CD4-positive, alpha-beta T cell treated with Interferon alpha-2 for 1 hour (primary cell): Measurements from ENCODE around the gene IFNLR1.

Experiments used
- DNase-seq, 2 donors: peaks; one replicate each; pipeline ENCODE4 v3.0.0-alpha.2; 2020 to 2022

The IFNLR1 gene

DNA sequence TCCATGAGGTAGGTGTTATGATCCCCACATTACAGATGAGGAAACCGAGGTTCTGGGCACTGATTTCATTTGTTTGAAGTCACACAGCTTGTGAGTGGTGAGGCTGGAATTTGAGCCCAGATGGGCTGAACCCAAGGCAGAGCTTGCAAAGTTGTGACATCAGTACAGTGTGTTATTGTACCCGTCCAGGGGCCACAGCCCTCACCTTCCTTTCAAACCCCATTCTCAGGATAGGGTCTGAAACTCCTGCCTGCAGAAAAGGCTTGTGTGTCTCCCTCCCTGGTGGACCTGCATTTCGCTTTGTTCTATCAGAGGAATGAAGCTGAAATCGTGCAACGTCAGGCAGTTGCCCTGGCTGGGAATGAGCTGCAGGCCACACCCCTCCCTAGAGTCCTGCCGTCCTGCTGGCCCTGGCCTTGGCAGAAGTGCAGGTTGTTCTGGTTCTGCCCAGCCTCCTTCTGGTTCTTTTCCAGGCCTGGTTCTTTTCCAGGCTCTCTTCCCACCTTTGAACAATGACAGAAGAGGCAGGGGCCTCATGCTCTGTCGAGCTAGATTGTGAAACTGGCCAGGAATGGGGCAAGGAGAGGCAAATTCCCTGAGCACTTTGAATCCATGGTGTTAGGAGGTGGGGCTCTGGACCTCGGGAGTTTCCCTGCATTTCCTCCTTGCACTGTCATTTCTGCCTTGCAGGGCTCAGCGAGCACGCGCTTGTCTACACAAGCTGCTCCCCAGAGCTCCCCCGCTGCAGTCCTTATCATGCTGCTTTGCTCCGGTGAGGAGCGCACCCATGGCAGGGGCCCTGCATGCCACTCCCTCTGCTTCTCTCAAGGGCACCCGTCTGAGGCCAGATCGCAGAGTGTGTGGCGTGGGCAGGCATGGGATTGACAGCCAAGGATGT, 67.0 kb downstream of the IFNLR1 start:
- no peak for DNase-seq

DNA sequence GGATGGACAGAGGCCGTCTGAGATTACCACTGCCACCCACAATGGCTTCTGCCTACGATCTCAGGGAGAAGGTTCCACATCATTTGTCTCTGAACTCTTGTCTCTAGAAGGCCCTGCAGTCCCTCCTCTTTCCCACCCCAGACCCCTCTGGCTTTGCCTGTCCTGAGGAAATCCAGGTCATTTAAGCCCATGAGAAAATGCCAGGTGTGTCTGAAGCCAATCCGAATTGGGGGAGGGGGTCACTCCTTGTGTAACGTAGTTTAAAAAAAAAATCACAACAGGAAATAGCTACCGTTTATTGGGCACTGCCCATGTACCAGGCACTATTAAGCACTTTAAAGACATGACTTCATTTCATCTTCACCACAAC, 67.6 kb downstream of the IFNLR1 start:
- no peak for DNase-seq

DNA sequence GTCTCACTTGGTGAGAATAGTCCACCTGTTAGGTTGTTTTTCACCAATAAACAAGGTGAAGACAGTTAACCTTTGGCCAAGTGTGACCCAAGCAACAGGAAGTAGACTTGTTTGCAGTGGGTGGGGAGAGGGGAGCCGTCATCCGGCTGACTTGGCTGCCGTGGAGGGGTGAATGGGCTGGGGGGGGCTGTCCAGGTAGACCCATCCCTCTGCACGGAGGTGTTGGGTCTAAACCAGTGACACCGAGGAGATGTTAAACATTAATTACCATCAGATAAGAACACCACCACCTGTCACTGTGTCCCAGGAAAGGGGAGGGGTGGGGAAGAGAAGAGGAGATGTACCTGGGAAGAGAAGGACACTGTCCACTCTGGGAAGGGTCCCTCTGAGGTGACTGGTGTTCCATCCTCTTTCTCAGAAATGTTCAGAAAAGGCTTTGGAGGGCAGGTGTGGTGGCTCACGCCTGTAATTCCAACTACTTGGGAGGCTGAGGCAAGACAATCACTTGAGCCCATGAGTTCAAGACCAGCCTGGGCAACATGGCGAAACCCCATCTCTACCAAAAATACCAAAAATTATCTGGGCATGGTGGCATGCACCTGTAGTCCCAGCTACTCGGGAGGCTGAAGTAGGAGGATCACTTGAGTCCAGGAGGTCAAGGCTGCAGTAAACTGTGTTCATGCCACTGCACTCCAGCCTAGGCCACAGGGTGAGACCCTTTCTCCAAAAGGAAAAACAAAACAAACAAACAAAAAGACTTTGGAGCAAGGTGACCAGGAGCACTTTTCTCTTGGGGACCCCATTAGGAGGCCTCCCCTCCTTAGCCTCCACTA, 68.5 kb downstream of the IFNLR1 start:
- DNase-seq: no peak

DNA sequence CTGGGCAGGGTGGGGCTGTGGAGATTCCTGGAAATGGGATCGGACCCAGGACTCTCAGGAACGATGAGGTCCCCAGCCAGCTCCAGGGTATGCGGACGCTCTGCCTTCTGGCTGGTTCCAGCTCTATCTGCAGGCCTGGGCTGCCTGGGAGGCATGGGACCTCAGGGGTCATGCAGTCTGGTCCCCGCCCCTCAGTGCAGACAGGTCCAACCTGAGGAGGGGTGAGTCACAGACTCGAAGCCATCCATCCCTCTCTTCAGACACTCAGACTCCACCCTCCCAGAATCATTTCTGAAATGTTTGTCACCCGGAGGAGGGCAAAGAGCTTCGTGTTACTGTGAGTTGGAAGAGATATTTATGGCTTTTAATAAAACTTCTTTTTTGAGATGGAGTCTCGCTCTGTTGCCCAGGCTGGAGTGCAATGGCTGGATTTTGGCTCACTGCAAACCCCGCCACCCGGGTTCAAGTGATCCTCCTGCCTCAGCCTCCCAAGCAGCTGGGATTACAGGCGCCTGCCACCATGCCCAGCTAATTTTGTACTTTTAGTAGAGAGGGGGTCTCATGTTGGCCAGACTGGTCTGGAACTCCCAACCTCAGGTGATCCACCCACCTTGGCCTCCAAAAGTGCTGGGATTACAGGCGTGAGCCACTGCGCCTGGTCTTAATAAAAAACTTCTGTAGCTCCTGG, 69.2 kb downstream of the IFNLR1 start:
- no peak for DNase-seq

DNA sequence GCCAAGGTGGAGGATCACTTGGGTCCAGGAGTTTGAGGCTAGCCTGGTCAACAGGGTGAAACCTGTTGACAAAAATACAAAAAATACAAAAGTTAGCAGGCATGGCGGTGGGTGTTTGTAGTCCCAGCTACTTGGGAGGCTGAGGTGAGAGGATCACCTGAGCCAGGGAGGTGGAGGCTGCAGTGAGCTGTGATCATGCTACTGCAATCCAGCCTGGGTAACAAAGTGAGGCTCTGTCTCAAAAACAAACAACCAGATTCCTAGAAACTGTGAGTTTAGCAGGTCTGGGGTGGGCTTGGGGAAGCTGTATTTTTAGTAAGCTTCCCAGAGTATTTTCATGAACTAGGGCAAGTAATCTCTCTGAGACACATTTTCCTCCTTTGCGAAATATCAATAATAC, 70.0 kb downstream of the IFNLR1 start:
- DNase-seq: no peak

DNA sequence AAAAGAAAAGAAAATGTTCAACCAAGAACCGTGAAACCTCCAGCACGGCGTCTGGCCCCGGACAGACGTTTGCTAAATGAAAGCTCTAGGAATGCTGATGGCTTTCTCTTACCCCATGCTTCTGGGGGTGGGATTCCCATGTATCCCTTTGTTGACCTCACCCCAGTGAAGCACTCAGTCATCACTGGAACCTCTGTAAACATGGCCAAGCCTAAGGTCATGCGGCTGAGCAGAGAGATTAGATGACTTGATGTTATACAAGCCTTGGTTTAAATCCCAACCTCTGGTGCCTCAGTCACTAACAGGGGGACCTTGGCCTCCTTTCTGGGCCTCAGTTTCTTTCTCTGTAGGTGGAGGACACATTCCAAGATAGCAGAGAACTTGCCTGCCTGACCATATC, 72.3 kb downstream of the IFNLR1 start:
- no peak for DNase-seq

DNA sequence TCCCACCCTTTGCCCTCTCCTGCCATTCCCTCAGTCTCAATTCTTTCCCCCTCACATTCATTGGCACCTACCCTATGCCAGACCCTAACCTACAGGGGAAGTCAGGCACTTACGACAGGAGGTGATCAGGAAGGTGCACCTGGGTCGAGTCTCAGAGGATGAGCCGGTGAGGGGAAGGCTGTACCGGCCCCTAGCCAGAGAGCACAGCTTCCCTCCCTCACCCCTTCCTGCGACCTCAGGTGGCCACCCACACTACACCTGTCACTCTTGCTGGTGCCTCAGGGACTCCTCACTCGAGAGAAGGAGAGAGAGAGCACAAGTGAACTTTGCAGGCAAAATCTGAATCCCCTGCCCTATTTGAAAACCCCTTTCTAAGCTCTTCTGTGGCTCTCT, 73.5 kb downstream of the IFNLR1 start:
- no peak for DNase-seq

DNA sequence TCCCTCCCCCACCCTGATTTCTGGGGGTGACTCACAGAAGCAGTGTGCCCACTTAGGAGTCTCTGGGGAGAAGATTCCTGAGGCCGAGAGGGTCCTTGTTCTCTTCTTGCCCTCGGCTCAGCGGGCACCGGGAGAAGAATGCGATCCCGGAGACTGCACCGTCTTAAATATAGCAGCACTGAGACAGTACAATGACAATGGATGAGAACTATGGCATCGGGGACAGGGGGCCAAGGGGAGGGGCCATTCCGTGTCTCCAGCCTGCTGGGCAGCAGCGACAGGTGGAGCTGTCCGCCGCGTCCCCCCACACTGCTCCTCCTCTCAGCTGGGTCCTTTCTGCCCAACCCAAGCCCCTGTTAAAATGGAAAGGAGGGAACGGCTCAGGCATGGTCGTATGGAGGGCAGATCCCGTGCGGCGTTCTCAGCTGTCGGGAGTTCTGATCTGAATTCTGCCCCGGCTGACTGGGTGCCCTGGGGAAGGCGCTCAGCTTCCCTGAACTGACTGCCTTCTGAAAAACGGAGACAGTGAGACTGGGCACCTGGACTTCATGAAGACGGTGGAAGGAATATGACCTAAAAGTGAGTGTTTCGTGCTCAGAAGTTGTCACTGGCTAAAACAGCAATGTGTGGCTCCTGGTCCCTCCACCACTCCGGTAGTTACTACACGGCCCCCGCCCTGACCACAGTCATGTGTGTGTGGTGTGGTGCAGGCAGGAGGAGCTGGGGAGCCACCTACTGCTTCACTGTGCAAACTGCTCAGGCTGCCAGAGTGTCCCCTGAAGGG, 74.9 kb downstream of the IFNLR1 start, which contains the start of gene MYOM3:
TSS of gene MYOM3 (minus strand) at position 140 of the 784 bp plus-strand sequence. CDS start 3,499 bp downstream, outside the sequence.
- DNase-seq: peak; percentile 32 to 43

DNA sequence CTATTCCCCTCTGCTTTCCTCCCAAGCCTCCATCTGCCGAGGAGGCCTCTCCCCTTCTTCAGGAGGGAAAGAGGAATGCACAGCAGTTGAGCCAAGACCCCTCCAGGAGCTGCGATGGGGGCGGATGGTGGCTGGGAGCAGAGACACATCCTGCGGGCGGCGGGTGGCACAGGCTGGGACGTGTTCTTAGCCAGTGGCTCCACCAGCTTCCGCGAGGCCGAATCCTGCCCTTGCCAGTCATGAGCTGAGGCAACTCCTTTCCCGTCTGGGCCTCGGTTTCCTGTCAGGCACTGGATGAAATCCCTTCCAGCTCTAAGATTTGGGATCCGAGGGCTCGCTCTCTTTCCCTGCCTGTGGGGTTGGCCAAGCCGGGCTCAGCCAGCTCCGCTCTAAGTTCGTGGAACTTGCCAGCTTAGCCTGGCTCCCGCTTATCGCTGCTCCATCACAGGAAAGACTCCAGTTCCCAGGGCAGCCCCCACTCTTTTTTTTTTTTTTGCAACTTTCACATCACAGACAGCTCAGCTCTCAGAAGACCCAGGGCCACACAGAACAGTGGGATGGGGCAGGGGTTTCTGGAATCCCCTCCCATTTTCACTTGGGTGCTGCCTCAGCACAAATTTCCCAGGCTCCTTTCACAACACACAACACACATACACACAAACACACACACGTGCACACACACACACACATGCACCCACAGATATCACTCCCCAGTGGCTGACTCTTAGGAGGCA, 75.7 kb downstream of the IFNLR1 start:
- no peak for DNase-seq

DNA sequence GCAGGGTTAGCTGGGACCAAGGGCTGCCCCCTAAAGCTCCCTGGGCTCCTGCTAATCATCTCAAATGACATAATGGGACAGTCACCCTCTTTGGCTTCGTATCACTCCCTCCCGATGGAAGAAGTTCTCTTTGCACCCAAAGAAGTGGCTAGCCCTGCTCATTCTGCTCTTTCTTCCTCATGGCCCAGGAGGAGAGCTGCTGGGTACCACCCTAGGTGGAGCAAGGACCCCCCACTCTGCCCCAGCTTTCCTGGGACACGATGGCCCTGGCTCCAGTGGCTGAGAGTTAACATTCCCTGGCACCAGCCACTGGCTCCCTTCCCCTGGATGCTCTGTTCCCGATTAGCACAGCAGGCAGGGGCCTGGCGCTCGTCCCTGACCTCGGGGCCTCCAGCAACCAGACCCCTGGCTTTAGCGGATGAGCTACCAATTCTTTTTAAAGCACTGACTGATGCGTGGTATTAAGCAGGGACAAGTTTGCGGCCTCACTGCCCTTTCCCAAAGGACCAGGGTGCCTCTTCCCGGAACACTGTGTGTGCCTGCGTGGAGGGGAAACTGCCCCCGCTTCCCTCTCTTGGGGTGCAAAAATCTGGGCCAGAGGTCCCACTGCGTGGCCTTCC, 76.3 kb downstream of the IFNLR1 start:
- no peak for DNase-seq

DNA sequence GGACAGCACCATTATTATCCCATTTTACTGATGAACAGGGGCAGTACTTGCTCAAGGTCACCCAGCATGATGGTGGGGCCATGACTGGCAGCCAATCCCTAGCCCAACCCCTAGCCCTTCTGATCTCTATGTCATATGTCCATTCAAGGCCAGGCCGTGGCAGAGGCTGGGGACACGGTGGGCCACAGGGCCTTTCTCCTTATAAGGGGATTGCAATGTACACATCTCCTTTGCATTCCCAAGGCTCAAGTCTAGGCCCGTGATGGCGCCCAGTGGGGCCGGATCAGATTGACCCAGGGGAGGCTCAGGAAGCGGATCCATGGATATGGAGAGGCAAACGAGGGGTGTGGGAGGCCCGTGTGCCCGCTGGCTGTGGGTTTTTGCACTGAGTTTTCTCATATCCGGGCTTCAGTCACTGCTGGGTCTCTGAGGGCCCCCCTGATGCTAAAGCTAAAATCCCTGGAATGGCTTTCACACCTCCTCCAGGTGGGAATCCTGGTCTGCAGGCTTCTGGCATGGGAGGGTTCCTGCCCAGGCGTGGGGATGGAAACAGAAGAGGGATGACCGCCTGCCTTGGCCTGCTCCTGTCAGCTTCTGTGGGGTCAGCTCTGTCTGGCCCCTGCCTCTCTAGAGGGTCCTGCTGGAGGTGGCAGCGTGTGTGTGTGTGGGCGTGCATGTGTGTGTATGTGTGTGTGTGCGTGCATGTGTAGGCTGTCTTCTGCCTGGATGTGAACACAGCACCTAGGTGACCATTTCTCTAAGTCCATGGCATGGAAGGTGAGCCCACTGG, 77.2 kb downstream of the IFNLR1 start:
- no peak for DNase-seq

DNA sequence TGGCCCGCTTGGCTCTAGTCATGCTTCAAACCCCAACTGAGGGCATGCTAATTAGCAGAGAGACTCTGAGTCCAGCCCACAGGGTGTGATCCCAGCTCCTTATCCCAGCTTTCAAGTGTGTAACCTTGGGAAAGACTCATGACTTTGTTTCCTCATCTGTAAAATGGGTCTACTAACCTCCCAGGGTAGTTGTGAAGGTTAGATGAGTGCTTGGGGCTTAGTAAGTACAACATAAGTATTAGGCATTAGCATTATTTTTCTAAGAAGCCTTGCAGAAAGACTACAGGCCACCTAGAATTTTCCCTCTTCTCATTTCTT, 78.0 kb downstream of the IFNLR1 start:
- no peak for DNase-seq

DNA sequence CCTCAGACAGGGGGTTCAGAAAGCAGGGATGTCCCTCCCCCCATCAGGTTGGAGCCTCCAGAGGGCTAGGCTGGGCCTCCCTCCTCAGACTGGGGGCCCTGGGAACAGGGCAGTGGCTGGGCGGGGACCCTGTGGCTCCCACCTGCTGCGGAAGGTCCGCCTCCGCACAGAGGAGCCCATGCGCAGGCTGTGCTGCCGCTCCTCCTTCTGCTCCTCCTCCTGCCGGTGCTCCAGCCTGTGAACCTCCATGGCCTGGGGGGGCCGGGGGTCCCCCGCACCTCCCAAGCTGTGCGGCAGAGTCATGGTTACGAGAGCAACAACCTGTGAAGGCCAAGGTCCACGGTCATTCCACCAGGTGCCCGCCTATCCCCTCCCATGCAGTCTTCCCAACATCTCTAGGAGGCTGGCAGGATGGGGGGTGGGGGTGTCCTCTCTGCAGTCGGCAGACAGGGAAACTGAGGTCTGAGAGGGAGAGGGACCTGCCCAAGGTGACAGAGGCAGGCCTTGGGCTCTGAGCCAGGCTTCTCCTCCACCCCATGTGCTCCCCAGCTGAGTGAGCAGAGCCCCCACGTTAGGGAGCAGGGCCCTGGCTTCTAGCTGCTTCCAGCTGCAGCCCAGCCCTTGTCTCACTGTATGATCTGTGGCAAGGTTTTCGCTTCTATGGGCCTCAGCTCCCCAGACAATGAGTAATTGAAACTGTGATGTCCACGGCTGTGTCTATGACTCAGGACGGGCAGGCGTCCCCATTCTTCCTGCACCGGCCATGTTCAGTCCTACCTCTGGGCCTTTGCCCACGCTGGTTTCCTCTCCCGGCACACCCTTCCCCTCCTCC, 78.5 kb downstream of the IFNLR1 start:
- DNase-seq: no peak

DNA sequence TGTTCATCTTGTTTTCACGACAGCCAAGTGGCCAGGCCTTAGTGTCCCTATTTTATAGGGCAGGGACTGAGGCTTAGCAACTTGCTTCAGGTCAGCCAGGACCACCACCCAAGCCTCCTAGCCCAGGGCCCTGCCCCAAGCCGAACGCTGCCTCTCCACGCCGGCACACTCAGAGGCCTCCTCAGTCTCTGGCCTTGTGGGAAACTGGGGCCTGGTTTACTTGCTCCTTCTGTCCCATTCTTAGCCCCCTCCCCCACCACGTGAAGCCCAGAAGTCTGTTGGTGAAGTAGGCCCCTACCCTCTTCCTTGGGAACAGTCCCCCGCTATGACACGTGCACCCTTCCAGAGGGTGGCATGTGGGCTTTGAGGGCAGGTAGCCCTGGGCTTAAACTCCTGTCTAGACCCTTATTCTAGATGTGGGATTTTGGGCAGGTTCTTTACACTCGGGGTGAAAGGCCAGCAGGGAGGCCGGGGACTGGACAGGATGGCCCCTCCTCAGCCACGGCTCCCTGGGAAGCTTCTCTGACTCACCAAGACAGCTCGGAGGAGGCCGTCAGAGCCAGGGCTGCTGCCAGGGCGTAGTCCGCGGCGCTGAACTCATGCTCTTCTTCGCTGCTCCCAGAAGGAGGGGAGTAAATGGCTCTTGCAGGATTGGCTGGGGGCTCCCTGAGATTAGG, 79.5 kb downstream of the IFNLR1 start:
- no peak for DNase-seq

DNA sequence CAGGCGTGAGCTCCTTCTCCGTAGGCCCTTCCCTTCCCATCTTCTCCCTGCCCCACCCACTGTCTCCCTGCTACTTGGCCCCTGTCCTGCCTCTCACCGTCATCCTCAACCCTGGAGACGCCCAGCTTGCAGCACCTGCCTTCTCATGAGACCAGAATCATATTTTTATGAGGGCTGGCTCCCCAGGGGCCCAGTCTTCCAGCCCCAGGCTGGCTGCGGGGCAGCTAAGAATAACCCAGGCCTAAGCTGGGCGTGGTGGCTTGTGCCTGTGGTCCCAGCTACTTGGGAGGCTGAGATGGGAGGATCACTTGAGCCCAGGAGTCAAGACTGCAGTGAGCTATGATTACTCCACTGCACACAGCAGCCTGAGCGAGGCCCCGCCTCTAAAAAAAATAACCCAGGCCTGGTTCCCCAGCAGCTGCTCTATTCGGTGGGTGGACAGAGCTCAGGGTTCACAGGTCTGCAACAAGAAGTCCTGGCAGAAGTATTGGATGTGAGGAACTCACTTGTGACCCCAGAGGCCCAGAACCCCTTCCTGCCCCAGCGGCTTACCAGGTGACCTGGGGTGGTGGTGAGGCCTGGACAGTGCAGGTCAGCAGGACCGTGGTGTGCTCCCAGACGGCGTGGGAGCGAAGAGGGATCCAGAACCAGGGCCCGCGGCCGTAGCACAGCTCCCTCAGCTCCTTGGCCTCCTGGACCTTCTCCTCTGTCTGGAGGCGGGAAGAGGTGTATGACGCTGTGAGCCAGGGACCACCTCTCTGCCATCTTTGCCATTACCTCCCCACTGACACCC, 81.5 kb downstream of the IFNLR1 start:
- no peak for DNase-seq

DNA sequence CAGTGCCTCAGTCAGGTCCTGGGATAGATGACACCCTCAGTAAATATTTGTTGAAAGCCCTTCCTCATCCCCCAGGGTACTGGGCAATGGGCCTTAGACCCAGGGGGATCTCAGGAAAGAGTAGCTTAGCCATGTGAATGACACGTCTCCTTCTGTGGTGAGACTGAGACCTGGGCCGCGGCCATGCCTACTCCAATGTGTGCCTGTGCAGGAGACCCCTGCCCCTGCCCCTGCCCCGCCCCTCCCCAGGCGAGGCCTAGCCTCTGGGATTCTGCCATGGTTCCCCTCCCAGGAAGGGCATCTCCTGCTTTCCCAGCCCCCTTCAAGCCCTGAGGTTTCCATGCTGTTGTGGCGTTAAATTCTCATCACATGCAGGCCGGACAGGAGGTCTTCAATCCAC, 82.2 kb downstream of the IFNLR1 start:
- DNase-seq: no peak
